Right cardiac atrium (tissue), 5 donors: ENCODE measurements around the gene RPTOR. TPM values are rescaled to one million over a fixed set of nuclear protein-coding genes. Genes with fewer than 3 reads are reported as not detected.

ENCODE experiments used
- ATAC-seq, 2 donors: fragments of 200-7000 bp; cut with Tn5 transposase; one replicate each; pipeline versions ENCODE4 v1.8.0 to v1.9.1; 2020; ENCODE audit warnings: moderate library complexity in 2 of 2, mild to moderate bottlenecking in 1 of 2
- DNase-seq, 3 donors: peaks; one replicate each; pipeline ENCODE4 v3.0.0-alpha.2; 2020
- H3K27ac ChIP-seq: one replicate; pipeline ENCODE4 v1.5.1; 2013; ENCODE audit warnings: mild to moderate bottlenecking, low read length, control low read depth, moderate library complexity
- H3K27me3 ChIP-seq: one replicate; pipeline ENCODE4 v1.6.1; 2013; ENCODE audit not compliant: control insufficient read depth, insufficient read depth
- H3K4me1 ChIP-seq: one replicate; pipeline ENCODE4 v1.6.1; 2013; ENCODE audit warnings: low read length; ENCODE audit not compliant: control insufficient read depth, insufficient read depth
- H3K4me3 ChIP-seq: one replicate; pipeline ENCODE4 v1.5.1; 2013; ENCODE audit warnings: low read length, control low read depth
- H3K9me3 ChIP-seq: one replicate; pipeline ENCODE4 v1.6.1; 2013; ENCODE audit warnings: low read length; ENCODE audit not compliant: control insufficient read depth
- WGBS: extraction: QIAGEN DNeasy Blood & Tissue Kit; methylation state at CpG from one replicate; pipeline ENCODE4 v1.1.7; 2013; 5-methylcytosine and 5-hydroxymethylcytosine counted together
- intact Hi-C, 4 donors: fragments of 100-400 bp; cut with DNase I; formaldehyde crosslinking; loops; one replicate each; pipeline versions ENCODE4 v1.11.0 to v1.14.0; 2022 to 2023
- polyA plus RNA-seq: library from polyadenylated mRNA; stranded (reverse); fragments of 200-250 nt; gene quantifications from one replicate; pipeline ENCODE4 v1.2.3, GENCODE V29; 2013
- total RNA-seq, 4 donors: library from RNA; stranded (reverse); fragmentation: NEBNext Ultra II Directional; extraction: Animal tissue kit (Norgen Biotek cat#: 25700); gene quantifications; one replicate each; pipeline ENCODE4 v1.2.1, GENCODE V29; 2021
- donor health status: healthy with polysubstance abuse.
- donor health status: DM: no; HTN: yes; CAD: no.
- donor health status: DM: no; HTN: no; CAD: no.
- donor health status: DM: no; HTN: yes; CAD: no; lungs with severe emphysema.
- donor health status: DM: yes; HTN: yes; CAD: no.

The RPTOR gene
- total and polyA plus RNA-seq, 5 donors: 15.2 to 27.0 (median 25.3) TPM

DNA sequence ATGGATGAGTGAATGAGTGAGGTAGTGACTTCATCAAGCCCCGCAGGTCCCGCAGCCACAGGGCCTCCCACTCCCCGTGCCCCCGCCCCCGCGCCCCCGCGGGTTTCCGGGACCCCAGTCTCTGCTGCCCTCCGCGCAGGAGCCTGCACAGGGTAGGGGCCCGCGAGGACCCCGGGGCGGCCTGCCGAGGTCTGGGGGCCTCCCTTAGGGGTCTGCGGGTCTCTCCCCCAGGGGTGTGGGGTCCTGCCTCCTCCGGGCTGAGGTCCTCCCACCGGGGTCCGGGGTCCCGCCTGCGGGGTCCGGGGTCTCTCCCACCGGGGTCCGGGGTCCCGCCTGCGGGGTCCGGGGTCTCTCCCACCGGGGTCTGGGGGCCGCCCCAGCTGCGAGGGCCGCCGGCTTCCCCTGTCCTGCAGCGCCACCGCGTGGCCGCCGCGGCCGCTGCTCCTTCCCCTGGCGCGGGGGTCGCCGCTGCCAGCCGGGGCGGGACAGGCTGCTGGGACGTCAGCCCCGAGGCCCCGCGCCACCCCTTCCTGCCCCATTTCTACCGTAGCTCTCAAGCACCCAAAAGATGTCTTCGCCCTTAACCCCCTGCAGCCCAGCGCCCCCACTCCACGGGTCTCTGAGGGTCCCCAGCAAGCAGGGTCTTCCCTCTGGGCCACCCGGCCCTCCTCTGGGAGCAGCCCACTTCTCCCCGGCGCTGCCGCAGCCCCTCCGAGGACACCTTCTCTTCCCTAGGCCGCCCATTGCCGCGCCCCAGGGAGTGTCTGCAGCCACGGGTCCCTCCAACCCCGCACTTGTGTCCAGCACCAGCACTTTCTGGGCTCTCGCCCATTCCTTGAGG is 436.6 kb downstream of the RPTOR start:
- DNase-seq: peak in 1 of 3 donors; percentile 67
- Histone ChIP-seq H3K4me1 (no peaks in the 10 kb centered on the region), H3K27ac (no peak overlapping the region), H3K4me3 (peak overlapping the region; percentile 4), H3K27me3 (no peaks in the 10 kb centered on the region), H3K9me3 (no peaks in the 10 kb centered on the region)
- ATAC-seq: peak; percentile 25 to 44
- WGBS: 6% methylated on average over 65 of the region's 65 CpGs
- intact Hi-C loops: loop anchor here (2.0 to 10.0 kb wide), 3 partner anchors 124 to 556 kb away; no protein-coding TSS in a partner anchor

- no peak for ATAC-seq
- no peak overlapping the region for H3K27ac ChIP-seq
- no peak overlapping the region for H3K4me3 ChIP-seq
- 61% methylated on average over 17 of the region's 17 CpGs for WGBS
- no peaks in the 10 kb centered on the region for H3K27me3 ChIP-seq
- DNase-seq: peak in 1 of 3 donors; percentile 58
- H3K4me1 ChIP-seq: no peaks in the 10 kb centered on the region
- intact Hi-C loops: loop anchor here (2.0 to 10.0 kb wide), 3 partner anchors 123 to 557 kb away; no protein-coding TSS in a partner anchor
- H3K9me3 ChIP-seq: no peaks in the 10 kb centered on the region
These were observed 437.3 kb downstream of the RPTOR start for GRCh38 chr17:80981929-80982425.

DNA sequence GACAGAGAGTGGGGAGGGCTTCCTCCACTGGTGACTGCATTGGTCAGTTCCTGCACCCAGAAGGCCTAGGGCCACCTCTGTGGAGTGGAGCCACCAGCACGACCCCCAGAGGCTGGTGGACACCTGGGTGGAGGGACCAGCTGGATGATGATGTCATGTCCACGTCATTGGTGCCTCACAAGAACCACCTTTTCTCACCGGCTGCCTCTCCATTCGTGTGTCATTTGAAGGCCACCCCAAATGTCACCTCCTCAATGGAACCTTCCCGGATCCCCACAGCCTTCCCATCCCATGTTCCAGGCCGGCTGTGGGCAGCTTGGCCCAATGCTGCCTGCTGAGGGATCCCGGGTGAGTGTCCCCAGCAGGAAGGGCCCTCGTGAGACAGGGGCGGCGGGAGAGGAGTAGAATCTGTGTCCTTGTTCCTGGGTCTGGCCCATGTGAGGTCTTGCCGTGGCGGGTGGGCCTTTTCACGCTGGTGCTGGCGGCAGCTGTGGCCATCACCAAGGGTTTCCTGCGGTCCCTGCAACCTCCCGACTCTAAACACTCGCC is 437.9 kb downstream of the RPTOR start:
- Histone ChIP-seq H3K27me3 (no peaks in the 10 kb centered on the region), H3K4me1 (no peaks in the 10 kb centered on the region), H3K27ac (no peak overlapping the region), H3K4me3 (no peak overlapping the region), H3K9me3 (no peaks in the 10 kb centered on the region)
- WGBS: 83% methylated on average over 17 of the region's 17 CpGs
- no peak for ATAC-seq
- intact Hi-C loops: loop anchor here in 3 of 4 donors (5.0 to 10.0 kb wide), 2 partner anchors 122 to 555 kb away; no protein-coding TSS in a partner anchor
- peak in 1 of 3 donors; percentile 41 for DNase-seq

GRCh38 chr17:80983545-80983944 is 438.9 kb downstream of the RPTOR start:
- no peak for ATAC-seq
- Histone ChIP-seq H3K9me3 (no peaks in the 10 kb centered on the region), H3K4me3 (no peak overlapping the region), H3K27me3 (no peaks in the 10 kb centered on the region), H3K27ac (no peak overlapping the region), H3K4me1 (no peaks in the 10 kb centered on the region)
- 83% methylated on average over 17 of the region's 17 CpGs for WGBS
- peak in 2 of 3 donors; percentile 30 to 53 for DNase-seq
- intact Hi-C loops: loop anchor here in 3 of 4 donors (5.0 to 10.0 kb wide), 2 partner anchors 121 to 556 kb away; no protein-coding TSS in a partner anchor

DNA sequence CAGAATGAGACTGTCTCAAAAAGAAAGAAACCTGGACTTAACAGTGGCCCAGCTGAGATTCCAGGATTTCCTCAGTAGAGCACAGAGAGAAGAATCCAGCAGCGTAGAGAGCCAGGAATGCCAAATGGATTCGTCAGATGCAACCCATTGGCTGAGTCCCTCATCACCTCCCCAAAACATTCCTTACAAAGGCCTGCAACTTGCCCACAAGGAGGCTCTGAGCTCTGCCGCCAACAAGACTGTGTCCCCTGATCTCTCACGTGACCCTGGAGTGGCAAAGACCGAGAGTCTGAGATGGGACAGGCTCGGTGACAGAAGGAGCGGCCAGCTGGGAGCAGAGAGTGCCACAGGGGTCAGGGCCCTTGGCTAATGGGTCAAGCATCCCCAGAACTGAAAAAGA is 440.1 kb downstream of the RPTOR start:
- DNase-seq: peak in 2 of 3 donors; percentile 30 to 55

DNA sequence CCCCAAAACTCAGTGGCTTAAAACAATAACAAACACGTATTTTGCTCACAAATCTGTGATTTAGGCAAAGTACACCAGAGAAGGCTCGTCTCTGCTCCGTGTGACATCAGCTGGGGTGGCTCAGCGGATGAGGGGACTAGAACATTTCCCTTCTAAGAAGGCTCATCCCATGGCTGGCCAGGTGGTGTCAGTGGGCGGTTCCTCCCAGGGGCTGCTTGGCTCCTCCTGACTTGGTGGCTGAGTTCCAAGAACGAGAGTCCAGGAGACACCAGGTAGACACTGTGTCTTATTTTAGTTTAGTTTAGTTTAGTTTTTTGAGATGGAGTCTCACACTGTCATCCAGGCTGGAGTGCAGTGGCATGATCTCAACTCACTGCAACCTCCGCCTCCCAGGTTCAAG is 441.4 kb downstream of the RPTOR start:
- H3K4me3 ChIP-seq: no peak overlapping the region
- ATAC-seq (no peak), DNase-seq (peak in 1 of 3 donors; percentile 37)
- H3K9me3 ChIP-seq: no peaks in the 10 kb centered on the region
- WGBS: 80% methylated on average over 7 of the region's 7 CpGs
- intact Hi-C loops: loop anchor here in 1 of 4 donors (10.0 kb wide), 1 partner anchor 119 kb away; no protein-coding TSS in a partner anchor
- H3K4me1 ChIP-seq: no peaks in the 10 kb centered on the region
- H3K27me3 ChIP-seq: no peaks in the 10 kb centered on the region
- H3K27ac ChIP-seq: no peak overlapping the region

More for the DNA sequence above, 440.1 kb downstream of the RPTOR start:
- Histone ChIP-seq H3K27ac (no peak overlapping the region), H3K4me3 (no peak overlapping the region), H3K9me3 (no peaks in the 10 kb centered on the region), H3K4me1 (no peaks in the 10 kb centered on the region), H3K27me3 (no peaks in the 10 kb centered on the region)
- intact Hi-C loops: loop anchor here in 3 of 4 donors (5.0 to 10.0 kb wide), 2 partner anchors 120 to 557 kb away; no protein-coding TSS in a partner anchor
- ATAC-seq: peak; percentile 6 to 25
- WGBS: 35% methylated on average over 7 of the region's 7 CpGs

- ATAC-seq: peak in 1 of 2 donors; percentile 37
- H3K9me3 ChIP-seq: no peaks in the 10 kb centered on the region
- DNase-seq: peak in 2 of 3 donors; percentile 72 to 82
- H3K27ac ChIP-seq: no peak overlapping the region
- intact Hi-C loops: loop anchor here in 1 of 4 donors (10.0 kb wide), 1 partner anchor 118 kb away; no protein-coding TSS in a partner anchor
- 58% methylated on average over 18 of the region's 18 CpGs for WGBS
- no peaks in the 10 kb centered on the region for H3K4me1 ChIP-seq
- H3K27me3 ChIP-seq: no peaks in the 10 kb centered on the region
- no peak overlapping the region for H3K4me3 ChIP-seq
These were observed 442.3 kb downstream of the RPTOR start for GRCh38 chr17:80986816-80987475.

GRCh38 chr17:80987941-80988461 is 443.4 kb downstream of the RPTOR start:
- WGBS: 71% methylated on average over 16 of the region's 16 CpGs
- no peak for ATAC-seq
- Histone ChIP-seq H3K9me3 (no peaks in the 10 kb centered on the region), H3K27me3 (no peaks in the 10 kb centered on the region), H3K4me1 (peaks cover 3% of the 10 kb centered on the region), H3K4me3 (no peak overlapping the region), H3K27ac (no peak overlapping the region)
- DNase-seq: peak in 2 of 3 donors; percentile 39 to 59
- intact Hi-C loops: loop anchor here in 1 of 4 donors (10.0 kb wide), 1 partner anchor 117 kb away; no protein-coding TSS in a partner anchor

DNA sequence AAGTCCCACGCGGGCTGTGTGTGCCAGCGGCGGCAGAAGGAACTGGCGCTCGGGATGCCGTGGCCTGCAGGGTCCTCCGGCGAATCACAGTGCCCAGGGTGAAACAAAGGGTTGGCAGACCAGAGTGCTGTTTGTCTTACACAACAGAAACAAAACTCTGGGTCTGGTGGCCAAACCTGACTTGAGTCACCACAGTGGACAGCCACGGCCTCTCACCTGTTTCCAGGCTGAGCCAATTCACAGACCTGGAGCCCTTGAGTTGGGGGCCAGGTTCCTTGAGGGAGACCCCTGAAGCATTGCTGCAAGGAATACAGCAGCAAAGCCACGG is 444.9 kb downstream of the RPTOR start:
- Histone ChIP-seq H3K4me3 (no peak overlapping the region), H3K9me3 (no peaks in the 10 kb centered on the region), H3K27me3 (no peaks in the 10 kb centered on the region), H3K4me1 (peaks cover 5% of the 10 kb centered on the region), H3K27ac (no peak overlapping the region)
- intact Hi-C loops: loop anchor here in 1 of 4 donors (10.0 kb wide), 1 partner anchor 115 kb away; no protein-coding TSS in a partner anchor
- peak in 1 of 3 donors; percentile 4 for DNase-seq
- 68% methylated on average over 11 of the region's 11 CpGs for WGBS
- ATAC-seq: no peak

DNA sequence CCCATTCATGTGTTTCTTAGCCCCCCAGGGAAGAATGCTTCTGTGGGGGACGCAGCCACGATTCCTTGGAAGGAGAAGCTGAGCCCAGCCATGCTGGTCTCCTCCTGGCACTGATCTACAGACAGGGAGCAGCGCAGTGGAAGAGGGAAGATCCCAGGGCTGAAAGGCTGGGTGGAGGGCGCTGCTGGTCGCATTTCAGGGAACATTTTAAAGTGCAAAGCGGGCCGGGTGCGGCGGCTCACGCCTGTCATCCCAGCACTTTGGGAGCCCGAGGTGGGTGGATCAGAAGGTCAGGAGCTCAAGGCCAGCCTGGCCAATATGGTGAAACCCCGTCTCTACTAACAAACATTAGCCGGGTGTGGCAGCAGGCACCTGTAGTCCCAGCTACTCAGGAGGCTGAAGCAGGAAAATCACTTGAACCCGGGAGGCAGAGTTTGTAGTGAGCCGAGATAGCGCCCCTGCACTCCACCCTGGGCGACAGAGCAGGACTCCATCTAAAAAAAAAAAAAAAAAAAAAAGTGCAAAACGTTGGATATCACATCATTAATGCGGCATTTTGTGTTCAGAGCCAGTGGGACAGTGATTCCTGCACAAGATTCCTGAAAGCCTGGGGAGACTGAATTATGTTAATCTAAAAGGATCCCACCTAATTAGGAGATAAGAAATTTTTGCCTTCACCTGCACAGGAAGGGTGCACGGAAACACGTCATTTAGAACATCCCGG is 446.4 kb downstream of the RPTOR start:
- H3K9me3 ChIP-seq: no peaks in the 10 kb centered on the region
- DNase-seq (peak in 2 of 3 donors; percentile 24 to 44), ATAC-seq (no peak)
- H3K27ac ChIP-seq: no peak overlapping the region
- H3K27me3 ChIP-seq: no peaks in the 10 kb centered on the region
- H3K4me1 ChIP-seq: peaks cover 5% of the 10 kb centered on the region
- peak overlapping the region; percentile 97 for H3K4me3 ChIP-seq
- 43% methylated on average over 22 of the region's 22 CpGs for WGBS
- intact Hi-C loops: no loop called here
